ENCODE results near the gene INHBA. TPM values are rescaled to one million over a fixed set of nuclear protein-coding genes. Genes with fewer than 3 reads are reported as not detected.

INHBA gene
- polyA plus RNA-seq, 1 donor (not counting 4 experiments of a cell fraction or from before 2014, with no cell fraction given): 51.4 TPM

GRCh38 chr7:41661596-41661995 is 41.3 kb downstream of the INHBA start:
- H3K27ac ChIP-seq (ENCODE audit: control insufficient read depth, insufficient read depth, low read length): no peak overlapping the region
- TF ChIP-seq CTCF (optimal IDR thresholded peaks at IDR 0.05 in 1 of 3, IDR thresholded peaks at IDR 0.05 in 1 of 3, conservative IDR thresholded peaks at IDR 0.05 in 1 of 3; ENCODE audit: extremely low read depth in 1 of 3, insufficient read depth in 2 of 3, low read length in 3 of 3) (no peak), EZH2 (IDR thresholded peaks at IDR 0.05; ENCODE audit: low read length) (no peak)
- H3K4me1 ChIP-seq (ENCODE audit: control insufficient read depth, extremely low read depth, insufficient read depth, low read length): no peaks in the 10 kb centered on the region
- H3K27me3 ChIP-seq (ENCODE audit: control insufficient read depth, extremely low read depth, insufficient read depth, low read length): no peaks in the 10 kb centered on the region
- H3K9ac ChIP-seq (ENCODE audit: control insufficient read depth, extremely low read depth, insufficient read depth, low read length): no peak overlapping the region
- H3K9me3 ChIP-seq (ENCODE audit: control insufficient read depth, low read depth, low read length): no peaks in the 10 kb centered on the region
- H3K4me3 ChIP-seq (ENCODE audit: control insufficient read depth in 2 of 3, extremely low read depth in 1 of 3, insufficient read depth in 2 of 3, low read depth in 1 of 3, low read length in 3 of 3): no peak overlapping the region
- H3K36me3 ChIP-seq (ENCODE audit: control insufficient read depth in 2 of 2, extremely low read depth in 1 of 2, insufficient read depth in 2 of 2, low read length in 2 of 2): no peaks in the 10 kb centered on the region
- H3K9me1 ChIP-seq (ENCODE audit: control insufficient read depth, extremely low read depth, insufficient read depth, low read length): no peaks in the 10 kb centered on the region
- DNase-seq (ENCODE audit: low read depth, low spot score): no peak
- H3K79me2 ChIP-seq (ENCODE audit: control insufficient read depth, insufficient read depth, low read length): no peaks in the 10 kb centered on the region
- no peak for FAIRE-seq
- no peak overlapping the region for H3K4me2 ChIP-seq (ENCODE audit: control insufficient read depth, extremely low read depth, insufficient read depth, low read depth, low read length)
- H4K20me1 ChIP-seq (ENCODE audit: control insufficient read depth, extremely low read depth, insufficient read depth, low read length): no peaks in the 10 kb centered on the region
- H2AFZ ChIP-seq (ENCODE audit: control insufficient read depth, low read length): no peak overlapping the region
- dilution Hi-C loops (cut with MboI; ENCODE audit: extremely low pct_ligation_motif_present, low sequenced_read_pairs): no loop called here

- no peak for DNase-seq (ENCODE audit: low read depth, low spot score)
- no peak for TF ChIP-seq CTCF (optimal IDR thresholded peaks at IDR 0.05 in 1 of 3, IDR thresholded peaks at IDR 0.05 in 1 of 3, conservative IDR thresholded peaks at IDR 0.05 in 1 of 3; ENCODE audit: extremely low read depth in 1 of 3, insufficient read depth in 2 of 3, low read length in 3 of 3)
- TF ChIP-seq EZH2 (IDR thresholded peaks at IDR 0.05; ENCODE audit: low read length): no peak
- no peak for FAIRE-seq
- H4K20me1 ChIP-seq (ENCODE audit: control insufficient read depth, extremely low read depth, insufficient read depth, low read length): no peaks in the 10 kb centered on the region
- H3K79me2 ChIP-seq (ENCODE audit: control insufficient read depth, insufficient read depth, low read length): no peaks in the 10 kb centered on the region
- dilution Hi-C loops (cut with MboI; ENCODE audit: extremely low pct_ligation_motif_present, low sequenced_read_pairs): no loop called here
- H2AFZ ChIP-seq (ENCODE audit: control insufficient read depth, low read length): no peak overlapping the region
- H3K4me1 ChIP-seq (ENCODE audit: control insufficient read depth, extremely low read depth, insufficient read depth, low read length): no peaks in the 10 kb centered on the region
- H3K9me1 ChIP-seq (ENCODE audit: control insufficient read depth, extremely low read depth, insufficient read depth, low read length): no peaks in the 10 kb centered on the region
- H3K9ac ChIP-seq (ENCODE audit: control insufficient read depth, extremely low read depth, insufficient read depth, low read length): no peak overlapping the region
- no peaks in the 10 kb centered on the region for H3K27me3 ChIP-seq (ENCODE audit: control insufficient read depth, extremely low read depth, insufficient read depth, low read length)
- no peak overlapping the region for H3K4me2 ChIP-seq (ENCODE audit: control insufficient read depth, extremely low read depth, insufficient read depth, low read depth, low read length)
- no peaks in the 10 kb centered on the region for H3K9me3 ChIP-seq (ENCODE audit: control insufficient read depth, low read depth, low read length)
- H3K4me3 ChIP-seq (ENCODE audit: control insufficient read depth in 2 of 3, extremely low read depth in 1 of 3, insufficient read depth in 2 of 3, low read depth in 1 of 3, low read length in 3 of 3): no peak overlapping the region
- H3K36me3 ChIP-seq (ENCODE audit: control insufficient read depth in 2 of 2, extremely low read depth in 1 of 2, insufficient read depth in 2 of 2, low read length in 2 of 2): no peaks in the 10 kb centered on the region
- no peak overlapping the region for H3K27ac ChIP-seq (ENCODE audit: control insufficient read depth, insufficient read depth, low read length)
These were observed 43.4 kb downstream of the INHBA start for GRCh38 chr7:41659539-41659938.

All from keratinocyte (primary cell).